ENCODE results near the gene PRL.

DNA sequence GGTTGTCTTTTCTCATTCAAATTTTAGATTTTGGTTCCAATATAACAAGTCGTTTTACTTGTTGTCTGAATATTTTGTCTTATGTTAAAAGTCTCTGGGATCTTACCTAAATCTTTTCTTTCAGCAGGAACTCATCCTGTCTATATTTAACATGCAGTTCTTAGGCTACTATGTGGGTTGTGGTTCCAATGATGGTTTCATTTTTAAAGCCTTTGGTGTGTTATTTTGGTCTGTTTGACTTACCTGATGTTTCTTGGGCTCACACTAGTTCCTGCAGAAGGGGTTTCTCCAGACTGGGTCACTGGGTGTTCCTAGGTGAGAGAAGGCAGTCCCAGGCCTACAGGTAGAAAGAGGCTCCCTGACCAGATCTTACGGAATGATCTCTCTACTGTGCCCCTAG lies 17.4 kb downstream of the PRL start:
- TF ChIP-seq, protein P1, sequence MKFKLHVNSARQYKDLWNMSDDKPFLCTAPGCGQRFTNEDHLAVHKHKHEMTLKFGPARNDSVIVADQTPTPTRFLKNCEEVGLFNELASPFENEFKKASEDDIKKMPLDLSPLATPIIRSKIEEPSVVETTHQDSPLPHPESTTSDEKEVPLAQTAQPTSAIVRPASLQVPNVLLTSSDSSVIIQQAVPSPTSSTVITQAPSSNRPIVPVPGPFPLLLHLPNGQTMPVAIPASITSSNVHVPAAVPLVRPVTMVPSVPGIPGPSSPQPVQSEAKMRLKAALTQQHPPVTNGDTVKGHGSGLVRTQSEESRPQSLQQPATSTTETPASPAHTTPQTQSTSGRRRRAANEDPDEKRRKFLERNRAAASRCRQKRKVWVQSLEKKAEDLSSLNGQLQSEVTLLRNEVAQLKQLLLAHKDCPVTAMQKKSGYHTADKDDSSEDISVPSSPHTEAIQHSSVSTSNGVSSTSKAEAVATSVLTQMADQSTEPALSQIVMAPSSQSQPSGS (IDR thresholded peaks at IDR 0.05; ENCODE audit: low read length) = no peak
- TF ChIP-seq EP300 (IDR thresholded peaks at IDR 0.05; ENCODE audit: borderline replicate concordance in 1 of 2, low read depth in 2 of 2, low read length in 2 of 2) = no peak
